Body of pancreas (tissue), 4 donors: ENCODE data around the gene MRM2.

Experiments used
- POLR2A ChIP-seq, 3 donors: fragments of 450-650 bp; IDR thresholded peaks; one replicate each; pipeline ENCODE4 v1.6.1; 2016; ENCODE audit warnings: antibody characterized with exemption in 3 of 3, mild to moderate bottlenecking in 2 of 3
- TF ChIP-seq, protein P1 (sequence below), 7 experiments: fragments of 450-650 bp in 4 of 7; fragments of 200-600 bp in 3 of 7; sonication (generic) in 3 of 7; IDR thresholded peaks; one replicate each; pipeline ENCODE4 v1.5.1; 2016 to 2019; ENCODE audit warnings: antibody characterized with exemption in 7 of 7

GRCh38 chr7:2257046-2257551, 15.1 kb upstream of the MRM2 start:
- TF ChIP-seq, protein P1, sequence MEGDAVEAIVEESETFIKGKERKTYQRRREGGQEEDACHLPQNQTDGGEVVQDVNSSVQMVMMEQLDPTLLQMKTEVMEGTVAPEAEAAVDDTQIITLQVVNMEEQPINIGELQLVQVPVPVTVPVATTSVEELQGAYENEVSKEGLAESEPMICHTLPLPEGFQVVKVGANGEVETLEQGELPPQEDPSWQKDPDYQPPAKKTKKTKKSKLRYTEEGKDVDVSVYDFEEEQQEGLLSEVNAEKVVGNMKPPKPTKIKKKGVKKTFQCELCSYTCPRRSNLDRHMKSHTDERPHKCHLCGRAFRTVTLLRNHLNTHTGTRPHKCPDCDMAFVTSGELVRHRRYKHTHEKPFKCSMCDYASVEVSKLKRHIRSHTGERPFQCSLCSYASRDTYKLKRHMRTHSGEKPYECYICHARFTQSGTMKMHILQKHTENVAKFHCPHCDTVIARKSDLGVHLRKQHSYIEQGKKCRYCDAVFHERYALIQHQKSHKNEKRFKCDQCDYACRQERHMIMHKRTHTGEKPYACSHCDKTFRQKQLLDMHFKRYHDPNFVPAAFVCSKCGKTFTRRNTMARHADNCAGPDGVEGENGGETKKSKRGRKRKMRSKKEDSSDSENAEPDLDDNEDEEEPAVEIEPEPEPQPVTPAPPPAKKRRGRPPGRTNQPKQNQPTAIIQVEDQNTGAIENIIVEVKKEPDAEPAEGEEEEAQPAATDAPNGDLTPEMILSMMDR (IDR thresholded peaks at IDR 0.05) = no peak
- TF ChIP-seq POLR2A (IDR thresholded peaks at IDR 0.05) = no peak
